SK-N-MC (cell line): ENCODE data around the gene CDYL.

Source experiments
- EZH2 ChIP-seq: fragments of 200-600 bp; sonication (generic); IDR thresholded peaks from one replicate; pipeline ENCODE4 v1.6.1; 2017; ENCODE audit warnings: antibody characterized with exemption
- FOXP2 ChIP-seq: optimal IDR thresholded peaks from 2 replicates; pipeline ENCODE3; 2011; ENCODE audit warnings: mild to moderate bottlenecking, moderate library complexity; ENCODE audit not compliant: insufficient read depth; ENCODE audit errors: extremely low read length, control extremely low read depth
- POLR2AphosphoS5 ChIP-seq: IDR thresholded peaks from 2 replicates; pipeline ENCODE4 v1.6.1; 2012; ENCODE audit warnings: mild to moderate bottlenecking, low read depth, low read length, borderline replicate concordance

GRCh38 chr6:4861564-4861963 lies 85.4 kb downstream of the CDYL start:
- TF ChIP-seq POLR2AphosphoS5 (no peak), EZH2 (no peak), FOXP2 (no peak)
